T1000 (cell line): ENCODE results near the gene PTPRT.

Experiments
- DNase-seq: peaks from one replicate; lab custom pipeline; 2025; ENCODE audit warnings: mixed read lengths; lab: John Stamatoyannopoulos, UW

Gene PTPRT

GRCh38 chr20:42795111-42795695, 394.5 kb downstream of the PTPRT start:
- no peak for DNase-seq

GRCh38 chr20:42792052-42792451, 397.7 kb downstream of the PTPRT start:
- DNase-seq: no peak

DNA sequence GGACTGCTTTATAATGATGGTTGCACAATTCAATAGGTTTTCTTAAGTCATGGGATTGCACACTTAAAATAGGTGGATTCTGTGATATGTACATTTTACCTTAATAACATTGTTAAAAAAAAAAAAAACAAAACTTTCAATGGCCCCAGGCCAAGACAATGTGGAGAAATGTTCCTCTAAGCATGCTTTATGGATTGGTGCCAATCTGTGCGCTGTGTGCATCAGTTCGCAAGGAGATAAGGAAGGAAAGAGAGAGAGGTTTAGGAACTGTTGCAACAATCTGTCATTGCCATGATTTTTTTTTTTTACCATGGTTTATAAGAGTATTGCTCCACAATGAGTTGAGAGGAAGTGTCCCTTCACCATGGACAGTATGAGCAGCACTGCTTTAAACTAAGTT, 399.6 kb downstream of the PTPRT start:
- no peak for DNase-seq

DNA sequence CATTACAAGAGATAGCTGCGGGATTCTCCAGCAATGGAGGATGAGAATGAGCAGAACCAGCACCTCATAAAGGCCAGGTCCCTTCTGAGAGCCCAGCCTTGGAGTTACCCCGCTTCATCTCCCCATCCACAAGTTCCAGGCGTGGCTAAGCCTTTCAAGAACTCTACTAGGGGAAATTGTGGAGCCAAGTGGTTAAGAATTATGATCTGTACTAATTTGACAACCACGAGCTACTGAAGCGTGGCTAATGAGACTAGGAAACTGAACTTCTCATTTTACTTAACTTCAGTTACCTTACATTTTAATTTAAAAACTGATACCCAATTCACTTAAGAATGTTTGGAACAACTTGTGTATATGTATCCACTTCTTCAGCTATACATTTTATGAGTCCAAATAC, 401.0 kb downstream of the PTPRT start:
- DNase-seq: no peak

GRCh38 chr20:42785041-42785440, 404.7 kb downstream of the PTPRT start:
- no peak for DNase-seq

GRCh38 chr20:42779216-42779615, 410.5 kb downstream of the PTPRT start:
- DNase-seq: no peak

DNA sequence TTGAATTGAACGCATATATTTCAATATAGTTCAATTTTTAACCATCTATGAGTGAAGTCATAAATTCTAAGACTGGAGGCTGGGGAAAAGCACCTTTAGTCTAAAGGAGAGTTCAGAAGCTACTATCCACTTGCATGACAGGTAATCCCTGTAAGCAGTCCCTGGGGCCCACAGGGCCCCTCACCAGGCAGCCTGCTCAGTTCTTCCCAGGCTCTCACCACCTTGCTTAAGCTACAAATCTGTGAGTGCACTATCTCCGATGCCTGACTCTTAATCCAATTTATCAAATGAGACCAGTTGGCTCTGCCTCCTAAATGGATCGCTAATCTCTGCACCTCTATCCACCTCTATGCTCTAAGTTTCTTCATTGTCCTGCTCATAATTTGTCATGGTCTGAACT, 413.8 kb downstream of the PTPRT start:
- no peak for DNase-seq

DNA sequence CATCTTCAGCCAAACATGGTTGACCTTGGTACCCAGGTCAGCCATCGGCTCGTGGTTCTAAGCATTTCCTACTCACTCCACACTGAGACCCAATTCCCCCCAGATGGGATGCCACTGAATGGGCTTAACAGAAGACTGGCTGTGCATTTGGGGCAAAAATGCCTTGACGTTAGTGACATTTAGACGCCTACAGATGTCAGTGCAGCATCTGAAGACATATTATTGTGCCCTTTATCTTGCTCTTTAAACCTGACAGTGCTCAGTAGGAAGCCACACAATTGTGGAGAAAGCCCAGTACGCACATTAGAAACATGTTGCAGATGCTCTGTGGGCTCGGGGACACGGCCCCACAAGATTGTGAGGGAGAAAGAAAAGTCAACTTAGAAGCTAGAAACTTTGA, 414.7 kb downstream of the PTPRT start:
- DNase-seq: no peak

DNA sequence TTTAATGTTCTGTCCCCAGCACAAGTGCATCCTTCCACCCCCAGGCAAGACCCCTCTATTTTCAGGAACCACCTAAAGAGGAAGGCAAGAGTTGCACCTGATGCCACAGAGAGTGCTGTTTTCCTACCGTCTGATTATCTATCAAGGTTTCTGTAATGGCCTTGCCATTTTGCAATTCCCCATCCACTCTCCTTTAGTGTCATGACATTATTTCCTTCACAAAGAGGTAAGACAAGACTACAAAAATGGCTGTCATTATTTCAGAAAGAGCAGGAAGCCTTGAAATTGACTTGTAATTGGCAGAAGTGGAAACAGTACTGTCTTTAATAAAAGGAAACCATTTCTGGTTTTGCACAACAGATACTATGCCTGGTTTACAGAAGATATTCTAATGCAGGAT, 426.7 kb downstream of the PTPRT start:
- no peak for DNase-seq

- no peak for DNase-seq
Measured at GRCh38 chr20:42756991-42757390, 432.7 kb downstream of the PTPRT start.

GRCh38 chr20:42754706-42755105, 435.0 kb downstream of the PTPRT start:
- DNase-seq: no peak

- DNase-seq: no peak
Measured at GRCh38 chr20:42752620-42753019, 437.1 kb downstream of the PTPRT start.

GRCh38 chr20:42749556-42749955, 440.1 kb downstream of the PTPRT start:
- no peak for DNase-seq

- DNase-seq: no peak
Measured at GRCh38 chr20:42747765-42748411, 441.8 kb downstream of the PTPRT start.

DNA sequence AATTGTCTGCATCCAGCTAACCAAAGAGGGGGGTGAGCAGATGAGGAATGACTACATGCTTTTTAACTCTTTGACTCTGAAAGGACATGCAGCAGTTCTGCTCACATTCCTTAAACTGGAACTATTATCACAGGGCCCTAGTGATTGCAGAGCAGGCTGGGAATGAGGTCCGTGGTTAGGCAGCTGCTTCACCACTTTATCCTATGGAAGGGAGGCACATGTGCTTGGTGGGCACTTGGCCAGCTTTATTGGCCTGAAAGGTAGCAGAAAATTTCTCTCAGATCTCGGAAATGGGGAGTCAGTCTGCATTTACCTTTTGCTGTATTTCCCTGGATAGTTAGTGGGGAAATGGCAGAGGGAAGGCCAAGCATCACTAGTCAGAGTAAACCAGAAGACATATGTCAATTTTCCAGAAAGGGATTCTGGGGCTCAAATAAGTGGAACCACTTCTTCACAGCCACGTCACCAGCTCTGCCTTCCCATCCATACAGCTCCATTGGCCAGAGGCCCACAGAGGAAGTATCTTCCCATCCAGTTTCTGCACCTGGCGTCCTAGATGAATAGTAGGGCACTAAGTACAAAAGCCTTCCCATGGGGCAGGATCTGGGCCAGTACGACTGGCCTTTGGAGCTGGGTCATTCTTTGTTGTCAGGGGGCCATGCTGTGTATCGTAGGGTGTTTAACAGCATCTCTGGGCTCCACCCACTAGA, 444.8 kb downstream of the PTPRT start:
- DNase-seq: no peak

GRCh38 chr20:42742926-42743325, 446.8 kb downstream of the PTPRT start:
- no peak for DNase-seq

DNA sequence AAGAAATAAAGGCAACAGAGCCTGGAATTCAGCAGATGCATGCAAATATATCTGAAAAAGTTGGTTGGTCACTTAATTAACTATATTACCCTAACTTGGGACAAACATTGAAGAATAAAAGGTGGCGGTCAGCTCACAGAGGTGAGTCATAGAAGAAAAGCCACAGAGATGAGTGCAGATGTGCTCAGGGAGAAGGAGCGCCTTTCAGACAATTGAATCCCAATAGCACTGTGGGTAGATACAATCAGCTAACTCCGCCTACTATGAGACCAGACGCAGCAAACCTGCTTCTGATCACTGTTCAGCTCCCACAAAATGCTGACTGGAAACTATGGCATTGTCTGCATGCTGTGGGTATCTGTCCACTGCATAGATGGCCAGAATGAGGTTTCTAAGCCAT, 447.8 kb downstream of the PTPRT start:
- no peak for DNase-seq

- DNase-seq: no peak
Measured at GRCh38 chr20:42740226-42740870, 449.4 kb downstream of the PTPRT start.

GRCh38 chr20:42739683-42740082, 450.0 kb downstream of the PTPRT start:
- DNase-seq: no peak

- DNase-seq: no peak
Measured at GRCh38 chr20:42735539-42735938, 454.2 kb downstream of the PTPRT start.

DNA sequence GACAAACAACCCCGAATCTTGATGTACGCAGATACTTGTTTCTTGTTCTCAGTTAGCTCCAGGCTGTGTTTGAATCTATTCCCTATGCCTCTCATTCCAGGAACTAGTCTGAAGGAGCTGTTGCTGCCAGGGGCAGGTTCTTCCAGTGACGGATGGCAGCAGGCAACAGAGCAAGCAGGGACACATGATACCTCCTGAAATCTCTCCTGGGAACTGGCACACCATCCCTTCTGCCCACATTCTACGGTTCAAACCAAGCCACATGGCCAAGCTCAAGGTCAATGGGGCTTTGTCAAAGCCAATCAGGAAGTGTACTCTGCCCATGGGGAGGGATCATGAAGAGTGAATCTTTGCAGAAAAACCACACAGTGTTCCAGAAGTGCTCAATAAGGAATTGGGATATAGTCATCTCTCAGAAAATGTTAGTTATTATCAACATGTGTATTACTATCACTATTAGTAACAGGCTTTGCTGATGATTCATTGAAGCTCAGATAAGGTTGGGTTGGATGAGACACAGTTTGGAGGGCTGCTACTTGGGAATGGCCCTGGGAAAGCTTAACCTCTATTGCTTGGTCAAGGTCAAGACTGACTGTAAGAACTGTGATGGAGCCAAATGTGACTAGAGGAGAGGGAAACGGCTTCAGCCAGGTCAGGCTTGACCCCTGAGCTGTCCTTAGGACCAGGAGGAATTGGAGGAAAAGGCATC, 454.9 kb downstream of the PTPRT start:
- no peak for DNase-seq

DNA sequence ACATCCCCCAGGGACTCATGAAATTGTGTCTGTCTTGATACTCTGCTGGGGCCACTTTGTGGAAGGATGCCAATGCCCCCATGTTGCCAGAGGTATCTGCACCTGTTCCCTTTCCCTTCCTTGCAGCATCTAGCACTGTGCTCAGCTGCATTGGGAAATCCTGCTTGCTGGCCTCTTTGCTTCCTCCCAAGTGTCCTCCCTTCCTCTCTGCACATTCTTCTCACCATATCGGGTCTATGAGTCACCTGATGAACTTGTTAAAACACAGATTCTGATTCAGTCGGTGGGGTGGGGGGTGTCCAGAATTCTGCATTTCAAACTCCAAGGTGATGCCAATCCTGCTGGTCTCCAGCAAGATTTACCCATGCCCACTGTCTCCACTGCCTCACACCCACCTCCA, 467.8 kb downstream of the PTPRT start:
- DNase-seq: no peak
